Ramos (cell line): ENCODE data around the gene CLRN2.
"Not testable (repeated sequence)": the region's sequence is repeated elsewhere in the genome, so short reads cannot be mapped to it uniquely, and the experiment has no call there.

Source experiments
- in situ Hi-C: fragments of 300-500 bp; cut with MboI; formaldehyde crosslinking; loops from one replicate; pipeline ENCODE4 v1.14.3; 2022; ENCODE audit warnings: low sequenced_read_pairs; ENCODE audit not compliant: unreplicated experiment

The CLRN2 gene

DNA sequence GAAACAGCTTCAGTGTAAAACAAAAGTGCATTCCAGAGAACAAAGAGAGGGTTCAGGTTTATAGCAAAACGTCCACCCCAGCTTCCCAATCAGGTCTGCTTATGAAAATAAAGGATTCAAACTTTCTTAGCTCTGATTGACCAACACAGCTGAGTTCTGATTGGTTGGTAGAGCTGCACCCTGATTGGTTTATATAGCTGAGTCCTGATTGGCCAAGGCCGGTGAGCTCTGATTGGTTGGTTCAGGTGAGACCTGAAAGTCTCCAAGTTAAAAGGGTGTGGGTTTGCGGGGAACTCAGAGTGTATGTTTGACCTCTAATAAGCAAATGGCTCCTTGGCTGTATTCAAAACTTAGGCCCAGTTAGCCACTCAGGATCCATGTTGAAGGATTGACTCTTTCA lies 20.9 kb downstream of the CLRN2 start:
- in situ Hi-C loops, result no loop called here

DNA sequence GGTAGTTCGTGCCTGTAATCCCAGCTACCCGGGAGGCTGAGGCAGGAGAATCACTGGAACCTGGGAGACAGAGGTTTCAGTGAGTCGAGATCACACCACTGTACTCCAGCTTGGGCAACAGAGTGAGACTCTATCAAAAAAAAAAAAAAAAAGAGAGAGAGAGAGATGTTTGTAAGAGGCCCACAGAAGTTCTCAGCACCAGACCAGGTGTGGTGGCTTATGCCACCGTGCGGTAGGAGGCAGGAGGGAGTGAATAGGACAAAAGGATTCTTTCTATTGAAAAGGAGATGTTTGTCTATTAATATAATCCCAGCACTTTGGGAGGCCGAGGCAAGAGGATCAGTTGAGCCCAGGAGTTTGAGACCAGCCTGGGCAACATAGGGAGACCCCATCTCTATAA lies 22.1 kb downstream of the CLRN2 start:
- in situ Hi-C loops, result not testable (repeated sequence)

DNA sequence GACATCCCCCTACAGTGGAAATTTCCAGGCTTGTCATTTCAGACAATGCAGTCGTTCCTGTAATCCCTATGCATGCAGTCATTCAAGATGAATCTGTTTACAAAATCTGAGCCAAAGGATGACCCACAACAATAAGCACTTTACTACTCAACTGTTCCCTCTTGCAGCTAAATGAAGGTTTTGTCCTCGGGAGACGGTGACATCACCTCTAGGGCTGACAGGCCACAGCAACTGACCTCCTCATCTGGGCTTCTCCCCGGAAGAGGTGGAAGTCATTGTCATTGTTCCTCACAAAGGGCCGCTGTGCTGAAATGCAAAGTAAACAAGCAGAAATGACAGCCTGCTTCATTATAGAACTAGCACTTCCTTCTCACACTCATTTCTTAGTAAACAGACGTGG lies 29.2 kb downstream of the CLRN2 start:
- in situ Hi-C loops, result loop anchor here (10.0 kb wide), 1 partner anchor 1051 kb away; no protein-coding TSS in a partner anchor

DNA sequence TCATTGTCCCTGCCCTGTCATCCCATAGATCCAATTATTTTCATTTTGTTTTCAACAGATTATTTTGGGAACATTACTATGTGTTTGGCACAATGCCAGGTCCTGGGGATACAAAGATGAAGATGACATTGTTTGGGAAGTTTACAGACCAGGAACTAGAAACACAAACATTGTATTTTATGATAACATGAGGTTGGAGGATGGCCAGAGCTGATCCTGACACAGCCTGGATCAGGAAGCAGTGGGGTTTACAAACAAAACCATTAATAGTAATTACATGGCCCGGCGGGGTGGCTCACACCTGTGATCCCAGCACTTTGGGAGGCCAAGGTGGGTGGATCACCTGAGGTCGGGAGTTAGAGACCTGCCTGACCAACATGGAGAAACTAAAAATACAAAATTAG lies 29.9 kb downstream of the CLRN2 start:
- in situ Hi-C loops, result loop anchor here (5.0 to 10.0 kb wide), 2 partner anchors 92 to 1050 kb away; no protein-coding TSS in a partner anchor

DNA sequence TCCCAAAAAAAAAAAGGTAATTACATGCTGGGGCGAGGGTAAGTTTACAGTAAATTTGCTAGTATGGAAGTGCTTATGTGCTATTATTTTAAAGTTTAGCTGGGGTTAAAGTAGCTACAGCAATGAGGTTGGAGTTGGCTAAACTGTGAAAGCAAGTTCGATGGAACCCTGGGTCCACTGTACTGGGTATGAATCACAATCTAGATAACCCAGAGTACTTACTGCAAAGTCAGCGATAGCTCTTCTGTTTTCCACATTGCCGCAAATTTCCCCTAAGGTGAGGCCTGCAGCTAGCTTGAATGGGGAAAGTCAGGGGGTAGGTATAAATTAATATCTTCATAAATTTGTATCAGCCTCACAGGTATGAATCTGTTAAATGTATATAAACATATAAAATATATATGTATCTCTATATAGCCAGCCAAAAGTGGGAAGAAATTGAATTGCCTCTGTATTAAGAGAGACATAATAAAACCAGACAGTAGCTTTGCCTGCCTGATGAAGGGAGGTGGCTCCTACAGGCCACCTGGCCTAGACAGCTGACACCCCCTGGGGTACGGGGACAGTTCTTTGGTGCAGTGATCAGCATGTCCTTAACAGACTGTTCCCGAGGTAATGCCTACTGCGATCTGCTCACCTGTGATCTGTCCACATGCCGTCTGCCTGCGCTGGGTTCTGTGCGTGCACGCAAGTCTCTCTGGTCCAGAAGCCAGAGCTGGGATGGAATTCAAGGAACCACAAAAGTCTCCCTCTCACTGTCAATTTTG lies 30.6 kb downstream of the CLRN2 start:
- in situ Hi-C loops, result loop anchor here (5.0 to 10.0 kb wide), 2 partner anchors 92 to 1049 kb away; no protein-coding TSS in a partner anchor

DNA sequence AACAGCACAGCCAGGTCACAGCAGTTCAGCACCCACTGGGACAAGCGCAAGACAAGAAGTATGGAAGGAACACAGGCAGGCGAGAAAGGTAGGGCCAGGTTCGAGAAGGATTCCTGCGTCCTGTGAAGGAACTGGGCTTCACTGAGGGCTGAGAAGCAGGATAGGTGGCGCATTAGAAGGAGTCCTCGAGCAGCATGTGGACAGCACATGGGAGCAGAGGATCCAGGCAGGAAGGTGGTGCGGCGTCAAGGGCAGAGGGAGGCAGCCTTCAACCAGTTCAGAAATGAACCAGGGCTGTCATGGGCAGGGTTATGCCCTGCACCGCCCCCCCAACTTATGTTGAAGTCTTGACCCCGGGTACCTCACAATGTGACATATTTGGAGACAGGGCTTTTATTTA lies 31.3 kb downstream of the CLRN2 start:
- in situ Hi-C loops, result loop anchor here (5.0 to 10.0 kb wide), 2 partner anchors 91 to 1049 kb away; no protein-coding TSS in a partner anchor

DNA sequence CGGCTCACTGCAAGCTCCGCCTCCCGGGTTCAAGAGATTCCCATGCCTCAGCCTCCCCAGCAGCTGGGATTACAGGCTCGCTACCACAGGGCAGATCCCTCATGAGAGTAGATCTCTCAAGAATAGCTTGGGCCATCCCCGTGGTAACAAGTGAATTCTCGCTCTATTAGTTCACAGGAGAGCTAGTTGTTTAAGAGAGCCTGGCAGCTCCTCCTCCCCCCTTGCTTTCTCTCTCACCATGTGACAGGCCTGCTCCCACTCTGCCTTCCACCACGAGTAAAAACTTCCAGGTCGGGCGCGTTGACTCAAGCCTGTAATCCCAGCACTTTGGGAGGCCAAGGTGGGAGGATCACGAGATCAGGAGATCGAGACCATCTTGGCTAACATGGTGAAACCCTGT lies 31.7 kb downstream of the CLRN2 start:
- in situ Hi-C loops, result loop anchor here (5.0 to 10.0 kb wide), 2 partner anchors 91 to 1048 kb away; no protein-coding TSS in a partner anchor

DNA sequence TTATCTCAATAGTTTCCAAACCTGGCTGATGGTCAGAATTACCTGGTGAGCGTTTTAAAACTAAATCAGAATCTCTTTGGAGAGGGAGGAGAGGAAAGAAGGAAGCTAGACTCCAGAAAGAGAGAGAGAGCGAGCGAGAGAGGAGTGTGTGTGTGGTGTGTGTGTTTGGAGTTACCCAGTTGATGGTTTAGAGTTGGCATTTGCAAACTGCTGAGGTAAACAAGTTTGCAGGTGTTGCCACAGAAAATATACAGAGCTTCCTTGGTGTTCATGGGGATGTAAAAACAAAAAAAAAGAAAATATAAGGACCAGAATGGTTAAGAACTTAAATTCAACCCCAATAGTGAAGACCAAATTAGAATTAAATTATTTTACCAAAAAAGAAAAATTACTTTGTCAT lies 35.6 kb downstream of the CLRN2 start:
- in situ Hi-C loops, result loop anchor here (10.0 to 25.0 kb wide), 2 partner anchors 254 to 462 kb away; partner anchors contain the start of gene LCORL

DNA sequence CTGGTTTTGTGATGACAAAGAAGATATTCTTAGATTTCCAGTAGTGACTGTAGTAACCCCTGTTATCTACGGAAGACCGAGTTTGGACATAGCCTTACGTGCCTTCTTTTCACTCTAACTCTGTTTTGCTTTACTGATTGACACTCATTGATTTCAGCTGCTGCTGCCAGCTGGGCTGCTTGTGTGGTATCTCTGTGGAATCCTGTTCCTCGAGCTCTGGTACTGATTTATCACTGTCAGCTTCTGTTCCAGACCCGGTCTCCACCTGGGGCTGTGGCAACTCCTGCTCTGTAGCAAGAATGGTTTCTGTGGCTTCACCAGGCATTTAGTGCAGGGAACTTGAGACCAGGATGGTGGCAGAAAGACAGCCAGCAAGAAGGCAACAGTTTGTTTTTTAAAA lies 37.5 kb downstream of the CLRN2 start:
- in situ Hi-C loops, result loop anchor here (10.0 to 25.0 kb wide), 2 partner anchors 252 to 460 kb away; partner anchors contain the start of gene LCORL

DNA sequence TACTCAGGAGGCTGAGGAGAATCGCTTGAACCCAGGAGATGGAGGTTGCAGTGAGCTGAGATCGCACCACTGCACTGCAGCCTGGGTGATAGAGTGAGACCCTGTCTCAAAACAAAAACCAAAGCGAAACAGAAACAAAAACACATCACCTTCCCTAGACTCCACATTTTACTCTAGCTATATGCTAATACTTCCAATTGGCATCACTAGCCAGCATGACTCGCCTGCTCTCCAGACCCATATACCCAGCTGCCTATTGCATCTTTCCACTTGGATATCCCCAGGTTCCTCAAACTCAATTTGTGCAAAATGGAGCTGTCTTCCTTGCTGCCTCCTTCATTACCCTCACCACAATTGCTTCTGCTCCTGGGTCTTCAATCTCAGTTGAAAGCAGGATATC lies 39.6 kb downstream of the CLRN2 start:
- in situ Hi-C loops, result loop anchor here (10.0 to 25.0 kb wide), 2 partner anchors 250 to 458 kb away; partner anchors contain the start of gene LCORL

DNA sequence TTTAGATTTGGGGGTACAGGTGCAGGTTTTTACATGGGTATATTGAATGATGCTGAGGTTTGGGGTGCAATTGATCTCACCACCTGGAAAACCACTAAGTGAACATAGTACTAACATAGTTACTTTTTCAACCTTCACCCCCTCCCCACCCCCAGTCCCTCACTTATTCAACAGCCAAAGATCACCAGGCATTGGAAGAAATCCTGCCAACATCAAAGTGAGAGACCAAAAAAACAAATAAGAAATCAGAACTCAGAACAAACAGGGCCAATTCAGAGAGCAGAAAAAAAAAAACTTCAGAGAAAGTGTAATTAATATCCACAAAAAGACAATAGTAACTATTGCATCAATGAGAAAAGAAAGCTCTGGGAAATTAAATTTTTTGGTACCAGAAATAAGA lies 41.5 kb downstream of the CLRN2 start:
- in situ Hi-C loops, result loop anchor here (10.0 to 25.0 kb wide), 2 partner anchors 248 to 456 kb away; partner anchors contain the start of gene LCORL

DNA sequence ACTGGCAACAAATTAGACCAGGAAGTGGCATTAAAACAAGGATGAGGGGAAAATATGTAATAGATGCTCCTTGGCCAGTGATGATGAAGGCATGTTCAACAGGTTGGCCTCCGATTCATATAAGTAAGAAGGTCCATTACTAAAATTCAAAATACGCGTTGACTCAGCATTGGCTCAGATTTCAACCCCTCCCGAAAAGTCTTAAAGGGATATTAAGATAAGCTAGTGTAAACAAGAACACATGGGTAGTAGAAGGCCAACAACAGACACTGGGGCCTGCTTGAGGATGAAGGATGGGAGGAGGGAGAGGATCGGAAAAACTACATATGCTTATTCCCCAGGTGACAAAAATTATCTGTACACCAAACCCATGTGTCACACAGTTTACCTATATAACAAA lies 42.9 kb downstream of the CLRN2 start:
- in situ Hi-C loops, result loop anchor here (10.0 to 25.0 kb wide), 2 partner anchors 247 to 454 kb away; partner anchors contain the start of gene LCORL

DNA sequence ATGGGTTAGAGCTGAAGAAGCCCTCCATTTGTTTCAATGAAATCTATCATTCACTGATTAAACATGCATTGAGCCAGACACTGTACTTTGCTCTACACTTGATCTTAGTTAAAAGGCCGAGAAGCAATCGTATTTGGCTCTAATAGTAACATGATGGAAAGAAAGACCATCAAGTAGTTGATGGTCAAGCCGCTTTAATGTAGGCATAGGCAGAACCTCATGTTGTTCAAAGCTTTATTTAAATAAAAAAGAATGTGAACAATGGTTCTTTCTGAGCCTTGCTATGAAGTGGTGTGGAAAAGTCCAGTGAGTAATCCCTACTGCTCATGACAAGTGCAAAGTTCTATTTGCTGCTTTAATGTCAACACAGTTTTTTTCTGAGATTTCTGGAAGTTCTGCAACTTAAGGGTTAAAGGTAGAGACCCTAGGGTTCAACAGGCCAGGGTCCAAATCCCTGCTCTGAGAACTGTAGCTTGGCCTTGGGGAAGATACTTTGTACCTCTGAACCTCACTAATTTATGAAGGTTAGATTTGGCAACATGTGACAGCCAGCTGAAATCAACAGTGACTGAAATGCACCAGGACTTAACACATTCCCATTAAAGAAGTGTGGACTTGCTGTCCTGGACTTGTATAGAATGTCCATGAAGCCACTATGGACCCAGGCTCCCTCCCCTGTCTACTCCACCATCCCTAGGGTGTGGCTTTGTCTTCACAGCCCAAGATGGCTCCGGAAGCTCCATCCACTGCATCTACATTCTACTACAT lies 44.2 kb downstream of the CLRN2 start:
- in situ Hi-C loops, result loop anchor here (10.0 to 25.0 kb wide), 2 partner anchors 246 to 453 kb away; partner anchors contain the start of gene LCORL

DNA sequence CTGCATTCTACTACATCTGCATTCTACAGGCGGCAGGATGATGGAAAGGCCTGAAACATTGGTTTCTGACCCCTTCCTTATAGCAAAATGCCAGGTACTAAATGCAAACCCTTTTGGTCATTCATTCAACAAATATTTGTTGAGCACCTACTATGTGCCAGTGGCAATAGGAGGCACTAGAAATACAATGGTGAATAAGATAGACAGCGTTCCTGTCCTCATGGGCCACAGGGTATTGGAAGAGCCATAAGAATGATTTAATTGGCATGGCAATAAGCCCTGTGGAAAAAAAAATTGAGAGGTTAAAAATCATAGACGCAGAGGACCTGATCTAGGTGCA lies 44.7 kb downstream of the CLRN2 start:
- in situ Hi-C loops, result loop anchor here (10.0 to 25.0 kb wide), 2 partner anchors 245 to 453 kb away; partner anchors contain the start of gene LCORL

DNA sequence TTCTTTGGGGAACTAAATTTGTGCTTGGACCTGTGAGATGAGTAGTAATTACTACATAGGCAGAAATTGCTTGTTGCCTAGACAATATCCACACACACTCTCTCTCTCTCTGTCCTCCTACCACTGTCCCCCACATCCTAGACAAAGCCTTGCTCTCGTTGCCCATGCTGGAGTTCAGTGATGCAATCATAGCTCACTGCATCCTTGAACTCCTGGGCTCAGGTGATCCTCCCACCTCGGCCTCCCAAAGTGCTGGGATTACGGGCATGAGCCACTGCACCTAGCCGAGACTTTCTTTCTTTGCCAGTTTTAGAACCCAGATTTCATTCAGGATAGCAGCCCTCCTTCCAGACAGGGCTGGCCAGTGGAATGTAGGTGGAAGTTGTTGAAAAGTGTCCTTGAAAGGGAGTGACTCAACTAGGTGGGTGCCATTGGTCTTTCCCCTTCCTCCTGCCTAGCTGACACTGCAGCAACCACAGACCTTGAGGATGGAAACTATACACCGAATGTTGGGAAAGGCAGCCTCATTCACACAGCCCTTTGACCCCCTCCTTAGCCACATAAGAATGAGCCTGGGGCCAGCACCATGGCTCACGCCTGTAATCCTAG lies 45.2 kb downstream of the CLRN2 start:
- in situ Hi-C loops, result loop anchor here (25.0 kb wide), 1 partner anchor 452 kb away; the partner anchor contains the start of gene LCORL

DNA sequence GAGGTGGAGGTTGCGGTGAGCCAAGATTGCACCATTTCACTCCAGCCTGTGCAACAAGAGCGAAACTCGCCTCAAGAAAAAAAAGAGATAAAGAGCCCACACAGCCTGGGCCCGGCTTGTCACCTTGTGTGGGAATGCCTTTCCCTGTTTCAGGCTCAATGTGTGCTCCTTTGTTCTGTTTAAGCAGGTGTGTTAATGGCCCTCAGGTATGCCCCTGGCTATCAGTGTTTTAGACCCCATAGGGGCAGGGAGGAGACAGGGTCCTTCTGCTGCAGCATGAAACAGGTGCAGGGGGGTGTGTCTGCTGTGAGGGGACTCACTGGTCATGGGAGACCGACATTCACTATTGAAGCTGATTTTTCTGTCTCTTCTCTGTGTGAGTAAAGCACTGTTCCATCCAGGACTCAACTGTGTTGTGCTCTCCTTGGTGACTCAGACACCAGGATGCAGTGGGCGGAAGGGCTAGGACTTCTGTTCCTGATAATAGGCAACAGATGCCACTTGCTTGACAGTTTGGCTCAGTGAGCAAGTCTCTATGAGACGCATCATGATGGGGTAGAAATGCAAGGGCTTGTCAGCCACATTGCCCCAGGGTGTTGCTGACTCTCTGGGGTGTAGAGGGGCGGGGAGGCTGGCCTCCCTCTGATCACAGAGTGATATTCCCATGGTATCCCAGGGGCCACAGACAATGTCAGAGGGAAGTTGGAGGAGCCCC lies 46.4 kb downstream of the CLRN2 start:
- in situ Hi-C loops, result loop anchor here (25.0 kb wide), 1 partner anchor 451 kb away; the partner anchor contains the start of gene LCORL

DNA sequence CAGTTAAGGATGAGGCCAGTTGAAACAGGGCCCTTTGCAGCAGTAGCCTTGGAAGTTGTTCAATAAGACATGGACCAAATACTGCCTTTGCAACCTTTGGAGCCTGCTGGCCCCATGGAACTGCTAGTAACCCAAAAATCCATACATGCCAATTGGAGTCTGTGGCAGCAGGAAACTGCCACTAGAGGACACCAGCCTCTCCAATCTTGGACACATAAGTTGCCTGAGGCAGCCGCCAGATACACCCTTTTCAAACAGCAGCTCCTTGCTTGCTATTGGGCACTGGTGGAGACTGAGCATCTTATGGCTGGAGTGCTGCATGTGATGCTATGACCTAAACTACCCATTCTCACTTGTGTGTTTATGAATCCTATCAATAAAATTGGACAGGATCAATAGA lies 47.2 kb downstream of the CLRN2 start:
- in situ Hi-C loops, result loop anchor here (25.0 kb wide), 1 partner anchor 450 kb away; the partner anchor contains the start of gene LCORL

DNA sequence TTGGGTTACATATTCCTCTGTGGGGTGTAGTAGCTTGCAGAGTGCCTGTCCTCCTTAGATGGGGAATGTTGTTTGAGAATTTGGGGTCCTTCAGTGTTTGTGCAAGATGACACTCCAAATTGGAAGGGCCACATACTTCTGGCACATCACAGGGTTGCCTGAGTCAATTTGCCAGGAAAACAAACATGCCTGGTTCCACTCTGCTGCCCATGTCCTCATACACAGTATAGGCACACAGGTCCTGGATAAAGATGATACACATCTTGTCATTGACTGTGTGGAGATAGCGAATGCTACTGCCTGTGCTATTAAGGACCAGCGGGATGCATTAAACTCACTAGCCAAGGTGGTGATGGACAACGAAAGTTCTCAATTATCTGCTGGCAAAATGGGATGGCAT lies 50.9 kb downstream of the CLRN2 start:
- in situ Hi-C loops, result loop anchor here (25.0 kb wide), 1 partner anchor 446 kb away; the partner anchor contains the start of gene LCORL

DNA sequence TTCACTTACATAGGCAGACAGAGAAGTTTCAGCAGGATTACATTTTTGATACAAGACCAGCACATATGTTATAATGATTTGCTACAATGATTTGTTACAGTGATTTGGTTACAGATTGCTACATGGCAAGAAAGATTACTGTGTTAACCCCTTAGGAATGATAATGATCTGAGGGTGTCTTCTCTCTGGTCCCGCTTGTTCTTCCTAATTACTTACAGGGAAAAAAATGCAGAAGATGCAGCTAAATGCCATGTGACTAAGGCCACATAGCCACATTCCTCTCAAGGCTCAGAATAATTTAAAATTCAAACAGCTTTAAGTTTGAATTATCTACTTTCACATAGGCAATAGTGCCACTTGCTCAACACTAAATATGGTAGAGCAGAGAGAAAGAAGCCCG lies 52.3 kb downstream of the CLRN2 start:
- in situ Hi-C loops, result loop anchor here (25.0 kb wide), 1 partner anchor 445 kb away; the partner anchor contains the start of gene LCORL
